Measurements from ENCODE around the gene AGAP2. TPM values are rescaled to one million over a fixed set of nuclear protein-coding genes. Genes with fewer than 3 reads are reported as not detected.
"Not testable (repeated sequence)": the region's sequence is repeated elsewhere in the genome, so short reads cannot be mapped to it uniquely, and the experiment has no call there.

Gene AGAP2
- total and polyA plus RNA-seq, 2 donors, result 14.4 to 15.5 TPM

DNA sequence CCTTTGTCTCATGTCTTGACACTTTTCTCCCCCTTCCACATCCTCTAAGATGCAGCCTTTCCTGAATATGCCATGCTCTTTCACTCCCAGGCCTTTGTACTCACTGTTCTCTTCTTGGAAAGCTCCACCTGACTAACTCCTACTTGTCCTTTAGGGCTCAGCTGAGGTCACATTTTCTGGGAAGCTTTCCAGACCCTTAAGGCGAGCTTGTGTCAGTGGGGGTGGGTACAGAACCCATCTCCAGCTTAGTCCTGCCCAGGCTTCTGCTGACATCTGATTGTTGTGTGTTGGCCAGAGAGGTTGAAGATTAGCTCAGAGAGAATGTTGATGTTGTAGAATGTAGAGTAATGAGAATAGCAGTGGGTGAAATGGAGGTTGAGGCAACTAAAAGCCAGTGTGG lies 41.2 kb upstream of the AGAP2 start:
- WGBS, result 93% methylated on average over 1 of the region's 1 CpG
- Histone ChIP-seq H3K27ac (ENCODE audit: low read depth in 1 of 2, low read length in 1 of 2) (no peak overlapping the region), H3K4me3 (ENCODE audit: low read length in 2 of 2) (no peak overlapping the region), H3K4me1 (ENCODE audit: control insufficient read depth in 2 of 2, insufficient read depth in 2 of 2, low read length in 2 of 2) (peaks cover 23 to 36% of the 10 kb centered on the region in 2 donors), H3K9me3 (ENCODE audit: control insufficient read depth in 2 of 2, insufficient read depth in 1 of 2, low read length in 1 of 2) (no peaks in the 10 kb centered on the region), H3K27me3 (ENCODE audit: control insufficient read depth in 2 of 2, insufficient read depth in 1 of 2, low read length in 1 of 2) (no peaks in the 10 kb centered on the region), H3K36me3 (ENCODE audit: control insufficient read depth in 2 of 2, insufficient read depth in 2 of 2, low read length in 1 of 2) (no peaks in the 10 kb centered on the region)
- no peak for DNase-seq (ENCODE audit: low read depth in 6 of 9, low spot score in 9 of 9)

DNA sequence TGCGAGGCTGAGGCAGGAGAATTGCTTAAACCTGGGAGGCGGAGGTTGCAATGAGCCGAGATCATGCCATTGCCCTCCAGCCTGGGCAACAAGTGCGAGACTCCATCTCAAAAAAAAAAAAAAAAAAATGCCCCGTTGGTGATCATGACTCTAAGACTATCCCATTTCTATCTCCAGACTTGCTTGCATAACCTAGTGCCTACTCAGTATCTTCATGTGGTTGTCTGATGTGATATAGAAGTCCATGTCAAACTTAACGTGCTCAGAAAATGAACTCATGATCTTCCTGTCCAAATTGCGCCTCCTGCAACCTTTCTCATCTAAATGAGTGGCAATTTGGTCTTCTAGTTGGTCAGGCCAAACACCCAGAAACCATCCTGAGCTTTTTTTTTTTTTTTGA lies 39.4 kb upstream of the AGAP2 start:
- no peak overlapping the region for H3K27ac ChIP-seq (ENCODE audit: low read depth in 1 of 2, low read length in 1 of 2)
- H3K4me1 ChIP-seq (ENCODE audit: control insufficient read depth in 2 of 2, insufficient read depth in 2 of 2, low read length in 2 of 2), result peaks cover 22 to 33% of the 10 kb centered on the region in 2 donors
- peaks cover 0 to 8% of the 10 kb centered on the region in 2 donors for H3K27me3 ChIP-seq (ENCODE audit: control insufficient read depth in 2 of 2, insufficient read depth in 1 of 2, low read length in 1 of 2)
- no peak overlapping the region for H3K4me3 ChIP-seq (ENCODE audit: low read length in 2 of 2)
- H3K36me3 ChIP-seq (ENCODE audit: control insufficient read depth in 2 of 2, insufficient read depth in 2 of 2, low read length in 1 of 2), result no peaks in the 10 kb centered on the region
- DNase-seq (ENCODE audit: low read depth in 6 of 9, low spot score in 9 of 9), result no peak
- WGBS, result 96% methylated on average over 7 of the region's 7 CpGs
- H3K9me3 ChIP-seq (ENCODE audit: control insufficient read depth in 2 of 2, insufficient read depth in 1 of 2, low read length in 1 of 2), result peaks cover 0 to 4% of the 10 kb centered on the region in 2 donors

DNA sequence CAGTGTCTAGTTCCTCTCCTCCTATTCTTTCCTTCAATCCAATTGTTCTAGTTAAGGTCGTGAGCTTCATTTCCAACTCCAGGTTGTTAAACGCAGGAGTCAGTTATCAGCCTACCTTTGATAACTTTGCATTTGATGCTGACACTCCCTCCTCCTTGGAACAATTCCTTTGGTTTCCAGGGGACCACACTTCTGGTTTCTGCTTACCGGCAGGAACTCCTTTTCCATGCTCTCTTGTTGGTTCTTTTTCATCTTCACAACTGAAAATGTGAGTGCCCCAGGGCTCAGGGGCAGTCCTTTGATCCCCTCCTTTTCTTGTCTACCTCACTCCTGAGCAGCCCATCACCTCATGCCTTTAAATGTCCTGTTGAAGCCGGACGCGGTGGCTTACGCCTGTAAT lies 38.8 kb upstream of the AGAP2 start:
- no peak overlapping the region for H3K27ac ChIP-seq (ENCODE audit: low read depth in 1 of 2, low read length in 1 of 2)
- WGBS, result 99% methylated on average over 7 of the region's 7 CpGs
- H3K4me3 ChIP-seq (ENCODE audit: low read length in 2 of 2), result no peak overlapping the region
- H3K4me1 ChIP-seq (ENCODE audit: control insufficient read depth in 2 of 2, insufficient read depth in 2 of 2, low read length in 2 of 2), result peaks cover 25 to 36% of the 10 kb centered on the region in 2 donors
- peaks cover 0 to 4% of the 10 kb centered on the region in 2 donors for H3K9me3 ChIP-seq (ENCODE audit: control insufficient read depth in 2 of 2, insufficient read depth in 1 of 2, low read length in 1 of 2)
- no peak for DNase-seq (ENCODE audit: low read depth in 6 of 9, low spot score in 9 of 9)
- no peaks in the 10 kb centered on the region for H3K36me3 ChIP-seq (ENCODE audit: control insufficient read depth in 2 of 2, insufficient read depth in 2 of 2, low read length in 1 of 2)
- H3K27me3 ChIP-seq (ENCODE audit: control insufficient read depth in 2 of 2, insufficient read depth in 1 of 2, low read length in 1 of 2), result peaks cover 0 to 13% of the 10 kb centered on the region in 2 donors

DNA sequence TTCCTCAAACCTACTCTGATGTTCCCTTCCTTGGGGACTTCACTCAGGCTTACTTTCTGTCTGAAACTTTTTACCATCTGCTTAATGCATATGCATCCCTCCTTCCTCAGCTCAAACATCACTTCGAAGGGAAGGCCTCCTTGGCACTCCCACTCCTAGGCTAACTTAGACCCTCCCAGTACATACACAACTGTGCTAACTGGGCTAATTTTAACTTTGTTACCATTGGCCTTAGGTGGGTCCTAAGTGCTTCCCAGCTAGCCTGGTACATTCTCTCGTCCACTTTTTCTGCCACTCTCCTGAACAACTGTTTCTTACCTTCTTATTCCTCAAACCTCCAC lies 37.7 kb upstream of the AGAP2 start:
- DNase-seq (ENCODE audit: low read depth in 6 of 9, low spot score in 9 of 9), result no peak
- H3K27me3 ChIP-seq (ENCODE audit: control insufficient read depth in 2 of 2, insufficient read depth in 1 of 2, low read length in 1 of 2), result peaks cover 0 to 19% of the 10 kb centered on the region in 2 donors
- H3K27ac ChIP-seq (ENCODE audit: low read depth in 1 of 2, low read length in 1 of 2), result no peak overlapping the region
- peaks cover 15 to 34% of the 10 kb centered on the region in 2 donors for H3K4me1 ChIP-seq (ENCODE audit: control insufficient read depth in 2 of 2, insufficient read depth in 2 of 2, low read length in 2 of 2)
- WGBS, result 95% methylated on average over 2 of the region's 2 CpGs
- H3K4me3 ChIP-seq (ENCODE audit: low read length in 2 of 2), result no peak overlapping the region
- peaks cover 0 to 4% of the 10 kb centered on the region in 2 donors for H3K9me3 ChIP-seq (ENCODE audit: control insufficient read depth in 2 of 2, insufficient read depth in 1 of 2, low read length in 1 of 2)
- H3K36me3 ChIP-seq (ENCODE audit: control insufficient read depth in 2 of 2, insufficient read depth in 2 of 2, low read length in 1 of 2), result no peaks in the 10 kb centered on the region

DNA sequence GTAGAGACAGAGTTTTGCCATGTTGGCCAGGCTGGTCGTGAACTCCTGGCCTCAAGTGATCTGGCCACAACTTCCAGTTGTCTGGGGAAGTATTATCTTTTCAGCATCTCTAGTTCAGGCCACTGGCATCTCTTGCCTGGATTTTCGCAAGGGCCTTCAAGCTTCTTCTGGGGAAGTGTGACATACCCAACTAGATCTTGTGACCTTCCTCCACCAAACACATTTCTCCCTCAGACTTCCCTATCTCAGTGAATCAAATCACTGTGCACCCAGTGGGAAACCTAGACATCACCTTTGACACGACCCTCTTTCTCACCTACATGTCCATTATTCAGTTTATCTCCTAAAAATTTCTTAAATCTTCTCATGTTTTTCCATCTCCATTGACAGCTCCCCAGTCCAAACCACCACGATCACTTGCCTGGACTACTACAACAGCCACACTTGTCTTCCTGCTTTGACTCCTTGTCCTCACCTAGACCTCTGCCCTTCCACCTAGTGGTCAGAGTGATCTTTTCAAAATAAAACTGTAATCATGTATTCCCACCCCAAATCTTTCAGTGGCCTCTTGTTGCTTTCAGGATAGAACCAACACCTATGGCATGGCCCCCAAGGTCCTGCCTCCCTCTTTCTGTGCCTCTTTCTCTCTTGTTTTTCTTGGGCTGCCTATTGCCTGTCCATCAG lies 37.2 kb upstream of the AGAP2 start:
- Histone ChIP-seq H3K4me3 (ENCODE audit: low read length in 2 of 2) (no peak overlapping the region), H3K27ac (ENCODE audit: low read depth in 1 of 2, low read length in 1 of 2) (no peak overlapping the region), H3K27me3 (ENCODE audit: control insufficient read depth in 2 of 2, insufficient read depth in 1 of 2, low read length in 1 of 2) (peaks cover 0 to 19% of the 10 kb centered on the region in 2 donors), H3K36me3 (ENCODE audit: control insufficient read depth in 2 of 2, insufficient read depth in 2 of 2, low read length in 1 of 2) (no peaks in the 10 kb centered on the region), H3K9me3 (ENCODE audit: control insufficient read depth in 2 of 2, insufficient read depth in 1 of 2, low read length in 1 of 2) (peaks cover 0 to 4% of the 10 kb centered on the region in 2 donors), H3K4me1 (ENCODE audit: control insufficient read depth in 2 of 2, insufficient read depth in 2 of 2, low read length in 2 of 2) (peaks cover 10 to 34% of the 10 kb centered on the region in 2 donors)
- 96% methylated on average over 4 of the region's 4 CpGs for WGBS
- DNase-seq (ENCODE audit: low read depth in 6 of 9, low spot score in 9 of 9), result no peak

DNA sequence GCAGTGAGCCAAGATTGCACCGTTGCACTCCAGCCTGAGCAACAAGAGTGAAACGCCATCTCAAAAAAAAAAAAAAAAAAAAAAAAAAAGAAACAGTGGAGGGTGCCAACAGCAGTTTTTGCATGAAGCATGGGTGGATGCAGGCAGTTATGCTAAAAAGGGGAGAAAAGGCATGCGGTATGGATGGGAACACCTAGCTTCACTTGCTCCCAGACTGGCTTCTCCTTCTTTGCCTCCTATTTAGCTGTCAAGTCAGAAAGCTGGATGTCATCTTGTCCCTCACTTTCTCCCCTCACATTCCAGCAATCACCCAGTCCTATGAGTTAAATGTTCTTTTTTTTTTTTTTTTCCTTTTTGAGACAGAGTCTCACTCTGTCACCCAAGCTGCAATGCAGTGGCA lies 36.5 kb upstream of the AGAP2 start:
- WGBS, result 92% methylated on average over 3 of the region's 3 CpGs
- Histone ChIP-seq H3K27ac (ENCODE audit: low read depth in 1 of 2, low read length in 1 of 2) (no peak overlapping the region), H3K4me1 (ENCODE audit: control insufficient read depth in 2 of 2, insufficient read depth in 2 of 2, low read length in 2 of 2) (peaks cover 6 to 28% of the 10 kb centered on the region in 2 donors), H3K27me3 (ENCODE audit: control insufficient read depth in 2 of 2, insufficient read depth in 1 of 2, low read length in 1 of 2) (peaks cover 0 to 19% of the 10 kb centered on the region in 2 donors), H3K9me3 (ENCODE audit: control insufficient read depth in 2 of 2, insufficient read depth in 1 of 2, low read length in 1 of 2) (peaks cover 0 to 4% of the 10 kb centered on the region in 2 donors), H3K4me3 (ENCODE audit: low read length in 2 of 2) (no peak overlapping the region), H3K36me3 (ENCODE audit: control insufficient read depth in 2 of 2, insufficient read depth in 2 of 2, low read length in 1 of 2) (no peaks in the 10 kb centered on the region)
- no peak for DNase-seq (ENCODE audit: low read depth in 6 of 9, low spot score in 9 of 9)

DNA sequence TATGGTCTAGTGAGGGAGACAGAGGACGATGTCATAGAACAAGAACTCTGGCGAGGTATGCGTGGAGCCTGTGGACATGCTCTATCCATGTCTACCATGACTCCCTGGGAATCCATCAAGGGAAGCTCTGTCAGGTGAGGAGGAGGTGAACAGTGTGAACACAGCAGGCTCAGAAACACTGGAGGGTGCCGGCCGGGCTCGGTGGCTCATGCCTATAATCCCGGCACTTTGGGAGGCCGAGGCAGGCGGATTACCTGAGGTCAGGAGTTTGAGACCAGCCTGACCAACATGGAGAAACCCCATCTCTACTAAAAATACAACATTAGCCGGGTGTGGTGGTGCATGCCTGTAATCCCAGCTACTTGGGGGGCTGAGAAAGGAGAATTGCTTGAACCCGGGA lies 36.1 kb upstream of the AGAP2 start:
- H3K9me3 ChIP-seq (ENCODE audit: control insufficient read depth in 2 of 2, insufficient read depth in 1 of 2, low read length in 1 of 2); DNase-seq (ENCODE audit: low read depth in 6 of 9, low spot score in 9 of 9): not testable (repeated sequence)

DNA sequence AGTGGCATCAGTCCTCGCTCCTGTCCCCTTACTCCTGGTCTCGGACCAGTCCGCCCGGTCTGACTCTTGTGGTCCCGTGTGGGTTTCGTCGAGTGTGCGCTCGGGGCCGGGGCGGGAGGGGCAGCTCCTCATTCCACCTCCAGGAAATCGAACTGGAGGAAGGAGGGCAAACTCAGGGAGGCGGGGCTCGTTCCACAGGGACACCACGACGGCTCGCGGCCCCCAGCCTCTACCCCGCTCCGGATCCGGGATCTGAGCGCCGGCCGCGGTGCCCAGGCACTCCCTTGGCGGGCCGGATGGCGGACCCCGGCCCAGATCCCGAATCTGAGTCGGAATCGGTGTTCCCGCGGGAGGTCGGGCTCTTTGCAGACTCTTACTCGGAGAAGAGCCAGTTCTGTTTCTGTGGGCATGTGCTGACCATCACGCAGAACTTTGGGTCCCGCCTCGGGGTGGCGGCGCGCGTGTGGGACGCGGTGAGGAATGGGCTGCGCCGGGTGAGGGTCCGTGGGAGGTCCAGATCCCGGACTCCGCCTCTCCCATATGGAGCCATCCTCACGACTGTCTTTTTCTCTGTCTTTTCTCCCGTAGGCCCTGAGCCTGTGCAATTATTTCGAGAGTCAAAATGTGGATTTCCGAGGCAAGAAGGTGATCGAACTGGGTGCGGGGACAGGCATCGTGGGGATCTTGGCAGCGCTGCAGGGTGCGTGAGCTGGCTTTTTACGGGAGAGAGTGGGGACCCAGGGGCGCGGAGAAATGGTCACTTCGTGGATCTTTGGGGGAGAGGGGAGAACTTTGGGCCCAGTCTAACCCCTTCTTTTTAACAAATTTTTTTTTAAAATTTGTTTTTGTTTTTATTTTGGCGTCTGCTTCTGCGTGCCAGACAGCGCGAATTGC lies 34.1 kb upstream of the AGAP2 start, which contains the start of gene EEF1AKMT3:
Gene EEF1AKMT3, plus strand, starts transcription at position 186 of the 894 bp plus-strand sequence. Its CDS starts 111 bp downstream, at position 297.
- H3K9me3 ChIP-seq (ENCODE audit: control insufficient read depth in 2 of 2, insufficient read depth in 1 of 2, low read length in 1 of 2), result peaks cover 0 to 4% of the 10 kb centered on the region in 2 donors
- peak within 1 kb of the TSS; percentile 70 to 75 for H3K27ac ChIP-seq (ENCODE audit: low read depth in 1 of 2, low read length in 1 of 2)
- peak in 1 of 9 donors; percentile 13 for DNase-seq (ENCODE audit: low read depth in 6 of 9, low spot score in 9 of 9)
- peaks cover 6 to 27% of the 10 kb centered on the region in 2 donors for H3K4me1 ChIP-seq (ENCODE audit: control insufficient read depth in 2 of 2, insufficient read depth in 2 of 2, low read length in 2 of 2)
- H3K36me3 ChIP-seq (ENCODE audit: control insufficient read depth in 2 of 2, insufficient read depth in 2 of 2, low read length in 1 of 2), result peaks cover 0 to 4% of the 10 kb centered on the region in 2 donors
- H3K4me3 ChIP-seq (ENCODE audit: low read length in 2 of 2), result peak within 1 kb of the TSS; percentile 67 to 78
- peaks cover 6 to 26% of the 10 kb centered on the region in 2 donors for H3K27me3 ChIP-seq (ENCODE audit: control insufficient read depth in 2 of 2, insufficient read depth in 1 of 2, low read length in 1 of 2)
- WGBS, result 4% methylated on average over 67 of the region's 67 CpGs

More for the DNA sequence above, 36.1 kb upstream of the AGAP2 start:
- H3K36me3 ChIP-seq (ENCODE audit: control insufficient read depth in 2 of 2, insufficient read depth in 2 of 2, low read length in 1 of 2); H3K4me3 ChIP-seq (ENCODE audit: low read length in 2 of 2); H3K27ac ChIP-seq (ENCODE audit: low read depth in 1 of 2, low read length in 1 of 2): not testable (repeated sequence)
- Histone ChIP-seq H3K27me3 (ENCODE audit: control insufficient read depth in 2 of 2, insufficient read depth in 1 of 2, low read length in 1 of 2) (peaks cover 0 to 19% of the 10 kb centered on the region in 2 donors), H3K4me1 (ENCODE audit: control insufficient read depth in 2 of 2, insufficient read depth in 2 of 2, low read length in 2 of 2) (peaks cover 6 to 27% of the 10 kb centered on the region in 2 donors)
- 98% methylated on average over 11 of the region's 11 CpGs for WGBS

Measured in thymus (tissue), 11 donors.